H1 (cell line): ENCODE measurements around the gene ARHGEF4. TPM values are rescaled to one million over a fixed set of nuclear protein-coding genes. Genes with fewer than 3 reads are reported as not detected.

Experiments used
- BCL11A ChIP-seq, 2 experiments: IDR thresholded peaks; one replicate each; pipeline ENCODE4 v1.6.1; 2011; ENCODE audit warnings: low read depth in 2 of 2, low read length in 2 of 2, mild to moderate bottlenecking in 2 of 2
- CHD7 ChIP-seq: fragments of 300-600 bp; sonication (generic); IDR thresholded peaks from 2 replicates; pipeline ENCODE4 v1.7.1; 2012; ENCODE audit warnings: low read length, moderate library complexity, mild to moderate bottlenecking, inconsistent platforms; ENCODE audit not compliant: insufficient replicate concordance
- CTCF ChIP-seq, 3 experiments: IDR thresholded peaks; 1 replicate in 2 of 3; 2 replicates in 1 of 3; pipeline versions ENCODE4 v1.5.1 to v1.6.1; 2011; ENCODE audit warnings: low read length in 3 of 3, mild to moderate bottlenecking in 3 of 3, inconsistent platforms in 2 of 3, low read depth in 1 of 3, moderate library complexity in 1 of 3; ENCODE audit not compliant: insufficient read depth in 1 of 3; ENCODE audit errors: control extremely low read depth in 1 of 3
- EGR1 ChIP-seq: IDR thresholded peaks from 2 replicates; pipeline ENCODE4 v1.6.1; 2011; ENCODE audit warnings: low read depth, low read length, borderline replicate concordance
- JUN ChIP-seq: IDR thresholded peaks from 2 replicates; pipeline ENCODE4 v1.6.1; 2011; ENCODE audit warnings: low read depth, mild to moderate bottlenecking, improper control_type of control experiment, low read length
- polyA plus RNA-seq, 7 experiments: library from polyadenylated mRNA; depleted of rRNA in 3 of 7; stranded (reverse) in 5 of 7; unstranded in 2 of 7; fragments of >200 nt in 5 of 7; fragments of 200-250 nt in 2 of 7; gene quantifications; 1 replicate in 5 of 7; 2 replicates in 1 of 7; 4 replicates in 1 of 7; pipeline versions ENCODE4 v1.2.1 to v1.2.3, GENCODE V29; 2011 to 2013; ENCODE audit warnings: missing spikeins in 2 of 7, mixed read lengths in 2 of 7
- total RNA-seq: library from RNA; stranded (reverse); fragmentation: NEBNext Ultra II Directional; extraction: Animal tissue kit (Norgen Biotek cat#: 25700); gene quantifications from 2 replicates; pipeline ENCODE4 v1.2.1, GENCODE V29; 2021

The ARHGEF4 gene
- total and polyA plus RNA-seq, 2 of the 8 experiments (the other 6 are each of a cell fraction or from before 2014, with no cell fraction given): 10.6 to 14.6 TPM

GRCh38 chr2:130824492-130825061 is 12.1 kb upstream of the ARHGEF4 start (continued):
- TF ChIP-seq CHD7 (no peak), EGR1 (no peak), BCL11A (IDR thresholded peaks at IDR 0.05; ENCODE audit: low read depth in 2 of 2, low read length in 2 of 2) (no peak), CTCF (IDR thresholded peaks at IDR 0.05; ENCODE audit: control extremely low read depth in 1 of 3, insufficient read depth in 1 of 3, low read depth in 1 of 3, low read length in 3 of 3) (peak in 1 of 3 experiments; percentile 3; a peak in 1 of 4 replicates), JUN (no peak)
- TF ChIP-seq, all 59 proteins: peak for 1
